Activated B cell treated with CpG ODN at 0.5 μM for 24 hours (primary cell): ENCODE data around the gene CCDC88A. TPM values are rescaled to one million over a fixed set of nuclear protein-coding genes. Genes with fewer than 3 reads are reported as not detected.

ENCODE experiments used
- ATAC-seq: fragments of 200-7000 bp; cut with Tn5 transposase; one replicate; pipeline ENCODE4 v1.10.0; 2021; ENCODE audit warnings: low read depth, mild to moderate bottlenecking, moderate library complexity
- CTCF ChIA-PET: fragments of 350-600 bp; sonication (Branson Sonifier 250); formaldehyde crosslinking; loops from one replicate; lab custom pipeline; 2021; ENCODE audit warnings: antibody characterized with exemption; lab: Charles Lee
- POLR2A ChIA-PET: fragments of 350-600 bp; sonication (Branson Sonifier 250); formaldehyde crosslinking; loops from one replicate; lab custom pipeline; 2021; ENCODE audit warnings: antibody characterized with exemption; lab: Charles Lee
- DNase-seq: peaks from one replicate; pipeline ENCODE4 v3.0.0; 2022
- H3K27ac Mint-ChIP-seq: one replicate; pipeline ENCODE4 v1.8.0; 2020; ENCODE audit warnings: mixed read lengths
- H3K27me3 Mint-ChIP-seq: one replicate; pipeline ENCODE4 v1.8.0; 2021; ENCODE audit warnings: mixed read lengths
- H3K36me3 Mint-ChIP-seq: one replicate; pipeline ENCODE4 v1.8.0; 2021; ENCODE audit warnings: low read depth, mixed read lengths
- H3K4me1 Mint-ChIP-seq: one replicate; pipeline ENCODE4 v1.8.0; 2021; ENCODE audit warnings: mixed read lengths
- H3K4me3 Mint-ChIP-seq: one replicate; pipeline ENCODE4 v1.8.0; 2020; ENCODE audit warnings: mild to moderate bottlenecking, mixed read lengths
- H3K9me3 Mint-ChIP-seq: one replicate; pipeline ENCODE4 v1.8.0; 2020; ENCODE audit warnings: mixed read lengths
- CTCF ChIP-seq: fragments of 200-600 bp; IDR thresholded peaks from one replicate; pipeline ENCODE4 v1.8.0; 2022; ENCODE audit warnings: antibody characterized with exemption, mild to moderate bottlenecking
- intact Hi-C: fragments of 100-400 bp; cut with micrococcal nuclease; formaldehyde crosslinking; loops from one replicate; pipeline ENCODE4 v1.15.1; 2024
- total RNA-seq: library from RNA; stranded (reverse); gene quantifications from 2 replicates; pipeline ENCODE4 v1.2.3, GENCODE V29; 2022

Gene CCDC88A
- total RNA-seq, 1 donor from 2014 or later = 35.6 TPM

GRCh38 chr2:55338268-55338667, 81.4 kb downstream of the CCDC88A start:
- Mint-ChIP-seq H3K4me1 (no peaks in the 10 kb centered on the region), H3K27ac (no peak overlapping the region), H3K9me3 (no peaks in the 10 kb centered on the region), H3K27me3 (no peaks in the 10 kb centered on the region), H3K36me3 (peaks cover 12% of the 10 kb centered on the region), H3K4me3 (no peak overlapping the region)
- no peak for ATAC-seq
- DNase-seq = no peak
- no peak for TF ChIP-seq CTCF
- intact Hi-C loops = no loop called here
- POLR2A ChIA-PET = no interaction called here
- CTCF ChIA-PET = no interaction called here

- intact Hi-C loops = no loop called here
- Mint-ChIP-seq H3K27ac (no peak overlapping the region), H3K4me3 (no peak overlapping the region), H3K27me3 (no peaks in the 10 kb centered on the region), H3K4me1 (no peaks in the 10 kb centered on the region), H3K36me3 (peaks cover 12% of the 10 kb centered on the region), H3K9me3 (no peaks in the 10 kb centered on the region)
- ATAC-seq (no peak), DNase-seq (no peak)
- TF ChIP-seq CTCF = no peak
- POLR2A ChIA-PET = no interaction called here
- CTCF ChIA-PET = no interaction called here
These were observed 84.9 kb downstream of the CCDC88A start for GRCh38 chr2:55334728-55335127.

- no peaks in the 10 kb centered on the region for H3K27me3 Mint-ChIP-seq
- H3K27ac Mint-ChIP-seq = no peak overlapping the region
- CTCF ChIA-PET = no interaction called here
- no peaks in the 10 kb centered on the region for H3K4me1 Mint-ChIP-seq
- no peak for TF ChIP-seq CTCF
- H3K9me3 Mint-ChIP-seq = peaks cover 3% of the 10 kb centered on the region
- H3K4me3 Mint-ChIP-seq = no peak overlapping the region
- POLR2A ChIA-PET = no interaction called here
- intact Hi-C loops = no loop called here
- H3K36me3 Mint-ChIP-seq = peaks cover 29% of the 10 kb centered on the region
- no peak for ATAC-seq
- no peak for DNase-seq
These were observed 88.9 kb downstream of the CCDC88A start for GRCh38 chr2:55330541-55331297.

- H3K4me1 Mint-ChIP-seq = no peaks in the 10 kb centered on the region
- CTCF ChIA-PET = no interaction called here
These were observed 92.0 kb downstream of the CCDC88A start for GRCh38 chr2:55327470-55328230.

More at GRCh38 chr2:55327470-55328230, 92.0 kb downstream of the CCDC88A start:
- H3K27me3 Mint-ChIP-seq = no peaks in the 10 kb centered on the region
- peaks cover 3% of the 10 kb centered on the region for H3K9me3 Mint-ChIP-seq
- DNase-seq (no peak), ATAC-seq (no peak)
- H3K36me3 Mint-ChIP-seq = peaks cover 20% of the 10 kb centered on the region
- intact Hi-C loops = no loop called here
- POLR2A ChIA-PET = no interaction called here
- no peak for TF ChIP-seq CTCF
- no peak overlapping the region for H3K4me3 Mint-ChIP-seq
- no peak overlapping the region for H3K27ac Mint-ChIP-seq
